ENCODE measurements around the gene ANGPTL4.
A peak's percentile ranks its signal among the peaks of the same experiment; 100 is the strongest.

- no peak for TF ChIP-seq ARNT (IDR thresholded peaks at IDR 0.05)
- TF ChIP-seq CTBP1 (IDR thresholded peaks at IDR 0.05; ENCODE audit: borderline replicate concordance) = no peak; the same call in none of the 2 replicates
- no peak for TF ChIP-seq FOXM1 (IDR thresholded peaks at IDR 0.05; ENCODE audit: borderline replicate concordance)
- no peak for TF ChIP-seq HDGF (IDR thresholded peaks at IDR 0.05; ENCODE audit: borderline replicate concordance)
- peak; percentile 82 for TF ChIP-seq SP1 (IDR thresholded peaks at IDR 0.05)
- peak; percentile 100 for TF ChIP-seq PKNOX1 (IDR thresholded peaks at IDR 0.05)
- no peak for TF ChIP-seq BHLHE40 (IDR thresholded peaks at IDR 0.05; ENCODE audit: borderline replicate concordance)
- no peak; the same call in 1 of the 2 replicates for TF ChIP-seq TARDBP (IDR thresholded peaks at IDR 0.05)
These were observed 26.1 kb downstream of the ANGPTL4 start, which contains the start of gene RAB11B for GRCh38 chr19:8389891-8390616.
